Lower leg skin (tissue), 3 donors: ENCODE data around the gene ADAMTS16.

Experiments
- CTCF ChIP-seq, 3 donors: fragments of 450-650 bp; IDR thresholded peaks; one replicate each; pipeline ENCODE4 v1.5.1; 2016; ENCODE audit warnings: antibody characterized with exemption in 3 of 3, mild to moderate bottlenecking in 3 of 3, moderate library complexity in 2 of 3
- POLR2A ChIP-seq, 2 donors: fragments of 450-650 bp; IDR thresholded peaks; one replicate each; pipeline ENCODE4 v1.6.1; 2016 to 2017; ENCODE audit warnings: antibody characterized with exemption in 2 of 2, mild to moderate bottlenecking in 1 of 2, moderate library complexity in 1 of 2

- TF ChIP-seq POLR2A (IDR thresholded peaks at IDR 0.05) (no peak), CTCF (IDR thresholded peaks at IDR 0.05) (no peak)
These were observed 220.9 kb downstream of the ADAMTS16 start for GRCh38 chr5:5360941-5361520.
